ENCODE measurements around the gene CMBL.
"Not testable (repeated sequence)": the region's sequence is repeated elsewhere in the genome, so short reads cannot be mapped to it uniquely, and the experiment has no call there.

Gene CMBL

DNA sequence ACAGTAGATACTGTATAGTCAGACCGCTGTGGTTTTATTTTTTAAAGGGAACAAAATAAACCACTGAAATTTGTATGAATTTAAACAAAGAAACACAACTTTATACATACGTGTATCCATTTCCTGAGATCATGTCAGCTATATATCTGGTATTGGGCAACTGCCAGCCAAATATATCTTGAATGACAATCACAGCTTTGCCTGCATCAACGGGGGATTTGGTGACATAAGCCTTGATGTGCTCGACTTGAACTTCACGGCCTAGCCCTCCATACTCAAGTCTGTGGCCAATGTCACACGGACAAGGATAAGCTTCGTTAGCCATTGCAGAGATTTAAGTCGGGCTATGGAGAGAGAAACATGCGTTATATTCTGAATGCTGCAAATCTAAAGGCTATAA is 17.3 kb downstream of the CMBL start:
- no peak for DNase-seq (ENCODE audit: low read depth, low spot score)
- H3K4me3 ChIP-seq (ENCODE audit: low read length): no peak overlapping the region

DNA sequence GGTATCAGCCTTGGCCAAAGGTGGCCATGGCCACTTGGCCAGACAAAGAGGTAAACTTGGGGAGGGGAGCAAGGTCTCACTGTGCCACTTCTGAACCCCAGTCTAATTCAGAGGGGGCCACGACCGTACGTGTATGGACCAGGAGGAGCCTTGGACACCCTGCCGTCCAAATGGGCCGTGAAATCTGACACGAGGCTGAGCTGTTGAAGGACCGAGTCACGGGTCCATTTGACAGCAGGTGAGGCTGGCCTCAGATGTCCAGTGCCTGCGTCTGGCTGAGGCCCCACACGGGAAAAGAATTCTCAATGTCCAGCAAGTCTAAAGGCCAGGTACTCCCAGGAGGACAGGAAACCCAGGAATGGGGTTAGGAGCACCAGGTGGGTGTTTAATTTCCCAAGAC is 17.7 kb downstream of the CMBL start:
- DNase-seq (ENCODE audit: low read depth, low spot score): no peak
- no peak overlapping the region for H3K4me3 ChIP-seq (ENCODE audit: low read length)

DNA sequence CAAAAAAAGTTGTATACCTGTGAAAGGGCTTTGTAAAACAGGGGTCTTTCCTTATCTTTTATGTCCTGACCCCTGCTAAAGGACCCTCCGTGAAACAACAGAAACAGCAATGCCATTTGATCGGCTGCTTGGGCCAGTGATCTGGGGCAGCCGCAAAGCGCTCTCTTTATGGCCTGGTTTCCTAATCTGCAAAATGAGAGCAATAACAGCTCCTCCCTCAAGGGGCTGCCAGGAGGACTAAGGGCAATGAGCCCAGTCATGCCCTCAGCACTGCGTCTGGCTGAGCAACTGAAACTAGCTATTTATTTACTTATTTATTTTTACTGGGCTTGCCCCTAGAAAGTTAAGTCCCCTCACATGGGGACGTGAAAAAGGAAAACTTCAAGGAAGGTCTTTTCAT is 18.3 kb downstream of the CMBL start:
- H3K4me3 ChIP-seq (ENCODE audit: low read length): no peak overlapping the region
- DNase-seq (ENCODE audit: low read depth, low spot score): no peak

DNA sequence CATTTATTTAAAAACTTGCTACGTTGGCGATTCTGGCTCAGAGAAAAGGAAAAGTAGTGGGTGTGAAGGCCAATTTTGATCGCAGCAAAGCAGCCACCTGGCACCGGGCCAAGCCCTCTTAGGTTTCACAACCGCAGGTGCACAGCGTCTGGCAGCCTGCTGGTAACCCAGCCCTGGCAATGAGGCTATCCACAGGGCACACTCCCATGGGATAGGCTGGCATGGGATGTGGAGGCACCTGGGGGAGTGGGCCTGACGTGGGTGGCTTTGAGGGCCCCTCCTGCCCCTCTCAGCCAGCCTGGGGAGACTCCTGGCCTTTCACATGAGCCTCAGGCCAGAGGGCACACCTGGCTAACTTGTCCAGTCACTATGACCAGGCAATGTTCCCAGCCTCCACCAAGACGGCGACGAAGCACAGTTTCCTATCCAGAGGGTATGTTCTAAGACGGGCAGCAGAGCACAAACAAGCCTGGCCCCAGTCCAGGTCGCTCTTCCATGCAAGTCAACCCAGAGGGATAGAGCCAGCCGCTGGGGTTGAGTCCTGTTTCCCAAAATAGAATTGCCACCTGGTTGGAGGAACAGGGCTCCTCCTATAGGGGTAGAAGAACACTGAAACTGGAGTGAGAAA is 19.0 kb downstream of the CMBL start:
- no peak overlapping the region for H3K4me3 ChIP-seq (ENCODE audit: low read length)
- peak; percentile 57 for DNase-seq (ENCODE audit: low read depth, low spot score)

DNA sequence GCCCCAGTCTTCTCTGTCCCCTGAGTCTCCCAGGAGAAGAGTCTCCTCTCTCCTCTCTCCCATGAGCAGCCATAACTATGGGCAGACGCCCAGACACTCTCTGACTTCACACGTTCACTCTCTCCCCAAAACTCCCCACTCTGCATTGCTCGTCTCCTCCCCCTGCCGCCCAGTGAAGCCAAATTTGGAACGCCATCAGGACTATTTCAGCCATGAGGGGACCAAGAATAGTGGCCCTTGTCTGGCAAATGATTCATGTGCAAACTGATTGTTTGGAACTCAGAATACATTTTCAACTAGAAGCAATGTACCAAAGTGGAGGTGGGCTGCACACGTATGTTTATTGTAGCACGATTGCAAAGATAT is 20.9 kb downstream of the CMBL start:
- no peak overlapping the region for H3K4me3 ChIP-seq (ENCODE audit: low read length)
- DNase-seq (ENCODE audit: low read depth, low spot score): no peak

DNA sequence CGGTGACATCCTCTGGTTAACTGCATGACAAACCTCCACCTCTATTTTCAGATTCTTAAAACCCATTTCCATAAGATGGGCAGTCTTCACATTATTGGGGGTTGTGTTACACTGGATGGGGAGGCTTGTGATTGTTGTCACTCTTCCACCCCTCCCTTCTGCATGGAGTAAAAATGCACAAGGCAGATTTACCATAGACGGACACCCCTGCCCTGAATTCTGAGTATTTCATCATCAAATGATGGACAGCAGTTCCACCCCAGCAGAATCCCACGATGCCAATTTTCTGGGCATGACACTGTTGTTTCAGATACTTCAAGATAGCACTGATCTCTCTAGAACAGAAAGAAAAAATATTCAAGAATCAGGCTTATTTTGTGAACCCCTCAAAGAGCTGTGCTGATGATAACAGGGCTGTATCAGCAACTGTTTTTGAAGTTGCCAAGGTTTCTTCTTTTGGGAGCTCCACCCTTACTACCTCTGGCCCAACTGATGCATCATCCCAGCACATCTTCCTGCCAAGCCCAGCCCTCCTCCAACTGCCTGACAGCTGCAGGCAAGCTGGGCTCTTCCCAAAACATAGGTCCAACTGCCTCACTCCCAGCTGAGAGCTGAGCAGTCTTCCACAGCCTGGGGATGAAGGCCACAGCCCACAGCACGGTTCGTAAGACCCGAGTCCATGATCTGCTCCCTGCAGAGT is 21.4 kb downstream of the CMBL start:
- no peak overlapping the region for H3K4me3 ChIP-seq (ENCODE audit: low read length)
- no peak for DNase-seq (ENCODE audit: low read depth, low spot score)

DNA sequence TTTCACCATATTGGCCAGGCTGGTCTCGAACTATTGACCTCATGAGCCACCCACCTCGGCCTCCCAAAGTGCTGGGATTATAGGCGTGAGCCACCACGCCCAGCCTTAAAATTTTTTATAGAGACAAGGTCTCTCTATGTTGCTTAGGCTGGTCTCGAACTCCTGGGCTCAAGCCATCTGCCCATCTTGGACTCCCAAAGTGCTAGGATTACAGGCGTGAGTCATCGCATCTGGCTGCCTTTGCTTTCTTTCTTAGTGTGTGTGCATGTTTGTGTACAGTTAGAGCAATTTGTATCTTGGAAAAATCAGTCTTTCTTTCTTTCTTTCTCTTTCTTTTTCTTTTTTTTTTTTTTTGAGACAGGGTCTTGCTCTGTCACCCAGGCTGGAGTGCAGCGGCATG is 22.3 kb downstream of the CMBL start:
- not testable (repeated sequence) for H3K4me3 ChIP-seq (ENCODE audit: low read length); DNase-seq (ENCODE audit: low read depth, low spot score)

DNA sequence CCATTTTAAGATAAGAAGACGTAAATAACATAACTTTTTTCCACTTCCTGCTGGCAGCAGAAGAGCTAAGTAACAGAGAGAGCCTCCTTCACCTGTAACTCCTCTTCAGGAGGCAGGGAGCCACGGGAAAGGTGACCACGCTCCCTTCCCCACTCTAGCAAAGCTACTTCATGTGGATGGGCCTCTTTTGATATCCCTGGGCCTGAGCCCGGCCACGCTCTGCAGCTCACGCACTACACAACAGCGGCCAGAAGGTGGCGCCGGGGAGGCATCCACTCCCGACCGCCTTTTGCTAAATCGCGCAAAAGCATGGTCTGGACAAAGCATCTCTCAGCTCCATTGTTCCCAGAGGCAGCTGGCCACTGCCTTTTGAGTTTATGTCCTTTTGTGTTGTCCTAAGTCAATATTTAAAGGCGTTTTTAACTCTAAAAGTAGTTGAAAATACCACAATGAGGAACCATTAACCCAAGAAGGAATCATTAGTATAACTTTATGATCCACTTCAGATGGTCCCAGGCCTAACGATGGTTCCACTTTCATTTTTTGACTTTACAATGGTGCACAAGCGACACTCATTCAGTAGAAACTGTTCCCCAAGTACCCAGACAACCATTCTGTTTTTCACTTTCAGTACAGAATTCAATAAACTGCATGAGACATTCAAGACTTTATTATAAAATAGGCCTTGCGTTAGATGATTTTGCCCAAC is 23.6 kb downstream of the CMBL start:
- no peak overlapping the region for H3K4me3 ChIP-seq (ENCODE audit: low read length)
- peak; percentile 36 for DNase-seq (ENCODE audit: low read depth, low spot score)

DNA sequence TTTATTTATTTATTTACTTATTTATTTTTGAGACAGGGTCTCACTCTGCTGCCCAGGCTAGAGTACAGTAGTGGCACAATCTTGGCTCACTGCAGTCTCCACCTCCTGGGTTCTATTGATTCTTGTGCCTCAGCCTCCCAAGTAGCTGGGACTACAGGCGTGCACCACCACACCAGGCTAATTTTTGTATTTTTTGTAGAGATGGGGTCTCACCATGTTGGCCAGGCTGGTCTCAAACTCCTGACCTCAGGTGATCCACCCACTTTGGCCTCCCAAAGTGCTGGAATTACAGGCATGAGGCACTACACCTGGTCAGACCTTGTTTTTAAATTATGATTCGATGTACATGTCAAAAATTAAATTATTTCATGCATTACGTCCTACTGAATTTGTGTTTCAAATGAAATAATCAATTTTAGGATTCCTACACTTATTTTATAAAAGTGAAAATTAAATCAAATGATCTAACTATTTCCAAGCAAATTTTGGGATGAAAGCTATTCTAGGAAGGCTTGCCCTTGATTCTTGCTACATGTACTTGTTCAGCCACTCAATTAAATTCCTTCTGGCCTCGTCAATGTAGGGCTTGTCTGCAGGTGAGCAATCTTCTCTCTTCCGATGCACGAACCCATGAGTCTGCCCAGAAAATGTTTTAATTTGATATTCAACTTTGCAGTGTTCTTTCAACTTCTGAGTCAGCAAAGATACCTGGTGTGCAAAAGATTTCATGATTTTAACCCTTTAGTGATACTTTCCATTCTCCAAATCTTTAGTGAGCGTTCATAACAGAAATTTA is 27.6 kb downstream of the CMBL start:
- H3K4me3 ChIP-seq (ENCODE audit: low read length): no peak overlapping the region
- DNase-seq (ENCODE audit: low read depth, low spot score): no peak

DNA sequence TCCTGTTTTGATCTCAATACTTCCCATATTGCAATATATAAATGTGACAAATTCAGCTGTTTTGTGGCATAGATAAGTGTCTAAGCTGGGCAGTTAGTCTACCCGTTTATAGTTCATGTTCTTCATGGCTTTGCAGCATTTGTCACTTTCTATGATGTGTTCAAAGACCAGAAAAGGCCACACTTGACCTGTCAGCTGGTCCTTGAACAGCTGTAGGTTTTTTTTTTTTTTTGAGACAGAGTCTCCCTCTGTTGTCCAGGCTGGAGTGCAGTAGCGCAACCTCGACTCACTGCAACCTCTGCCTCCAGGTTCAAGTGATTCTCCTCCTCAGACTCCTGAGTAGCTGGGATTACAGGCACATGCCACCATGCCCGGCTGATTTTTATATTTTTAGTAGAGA is 28.4 kb downstream of the CMBL start:
- DNase-seq (ENCODE audit: low read depth, low spot score): no peak
- no peak overlapping the region for H3K4me3 ChIP-seq (ENCODE audit: low read length)

DNA sequence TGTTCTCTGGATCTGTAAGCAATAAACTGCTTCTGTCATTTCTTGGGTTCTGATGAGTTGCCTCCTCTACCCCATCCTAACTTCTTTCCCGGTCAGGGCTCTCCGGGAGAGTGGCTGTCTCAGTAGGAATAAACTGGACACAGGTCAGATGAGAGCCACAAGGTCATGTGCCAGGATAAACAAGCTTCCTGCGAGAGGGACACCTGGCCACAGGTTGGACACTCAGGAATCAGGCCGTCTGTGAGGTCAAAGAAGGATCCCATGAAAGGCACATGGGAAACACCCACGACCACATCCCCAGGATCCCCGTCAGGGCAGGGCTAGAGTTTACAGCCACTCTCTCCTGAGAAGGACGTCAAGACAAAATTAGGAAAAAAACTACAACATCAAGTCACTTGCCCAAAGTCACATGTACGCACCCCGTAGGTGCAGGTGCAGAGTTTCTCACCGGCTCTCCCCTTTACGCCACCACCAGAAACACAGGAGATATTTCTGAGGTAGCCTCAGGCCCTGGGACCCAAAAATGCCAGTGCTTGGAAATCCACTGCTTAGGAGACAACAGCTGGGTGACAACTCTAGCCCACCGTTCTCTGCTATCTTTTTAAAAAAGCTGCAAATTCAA is 28.9 kb downstream of the CMBL start:
- H3K4me3 ChIP-seq (ENCODE audit: low read length): no peak overlapping the region
- no peak for DNase-seq (ENCODE audit: low read depth, low spot score)

DNA sequence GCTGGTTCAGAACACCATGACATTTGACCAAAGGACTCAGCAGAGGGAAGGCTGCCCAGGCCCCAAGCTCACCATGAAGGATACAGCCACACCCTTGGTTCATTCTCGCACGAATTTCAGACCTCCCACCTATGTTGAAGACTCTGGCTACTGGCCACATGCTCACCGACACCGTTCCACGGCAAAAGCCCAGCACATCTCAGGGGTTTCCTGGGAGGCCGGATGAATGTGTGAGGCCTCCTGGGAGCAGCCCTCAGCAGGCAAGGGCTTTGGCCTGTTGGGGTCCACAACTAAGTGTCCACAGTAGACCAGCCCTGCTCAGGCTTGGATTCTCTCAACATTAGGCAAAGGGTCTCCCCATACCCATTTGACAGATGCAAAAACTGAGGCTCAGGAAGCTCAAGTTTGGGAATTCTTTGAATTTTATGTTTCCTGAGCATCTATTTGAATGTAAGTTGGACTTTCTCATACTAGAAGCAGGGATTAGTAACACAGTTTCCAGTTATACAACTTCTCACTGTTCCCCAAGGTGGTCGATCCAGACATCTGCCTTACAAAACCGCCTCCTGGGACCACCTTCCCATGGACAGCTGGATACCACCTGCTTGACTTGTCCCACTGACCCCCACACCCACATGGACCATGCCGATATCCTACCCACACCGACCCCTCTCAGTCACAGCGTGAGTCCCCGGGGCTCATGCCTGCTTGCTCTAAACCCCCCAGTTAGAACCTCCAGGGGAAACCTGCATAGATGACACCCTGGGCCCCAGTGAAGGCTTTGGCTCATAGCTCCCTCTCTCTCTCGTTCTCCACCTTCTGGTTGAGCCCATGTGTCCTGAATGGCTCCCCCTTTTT is 29.7 kb downstream of the CMBL start:
- DNase-seq (ENCODE audit: low read depth, low spot score): no peak
- no peak overlapping the region for H3K4me3 ChIP-seq (ENCODE audit: low read length)

DNA sequence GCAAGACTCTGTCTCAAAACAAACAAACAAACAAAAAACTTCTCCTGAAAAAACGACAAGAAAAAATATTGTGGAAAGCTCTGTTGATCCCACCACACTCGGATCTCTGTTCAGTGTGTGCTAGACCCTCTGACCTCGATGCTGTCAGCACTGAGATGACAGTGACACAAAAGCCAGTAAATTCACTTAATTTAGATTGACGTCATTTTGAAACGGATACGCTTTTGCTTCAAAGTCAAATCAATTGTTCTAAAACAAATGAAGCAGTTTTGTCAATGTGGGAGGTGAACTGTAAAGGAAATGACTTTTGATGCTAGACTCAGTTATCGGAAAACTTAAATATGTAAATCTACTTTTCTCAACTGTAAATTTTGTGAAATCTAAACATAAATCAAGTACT is 31.0 kb downstream of the CMBL start:
- no peak overlapping the region for H3K4me3 ChIP-seq (ENCODE audit: low read length)
- DNase-seq (ENCODE audit: low read depth, low spot score): no peak

DNA sequence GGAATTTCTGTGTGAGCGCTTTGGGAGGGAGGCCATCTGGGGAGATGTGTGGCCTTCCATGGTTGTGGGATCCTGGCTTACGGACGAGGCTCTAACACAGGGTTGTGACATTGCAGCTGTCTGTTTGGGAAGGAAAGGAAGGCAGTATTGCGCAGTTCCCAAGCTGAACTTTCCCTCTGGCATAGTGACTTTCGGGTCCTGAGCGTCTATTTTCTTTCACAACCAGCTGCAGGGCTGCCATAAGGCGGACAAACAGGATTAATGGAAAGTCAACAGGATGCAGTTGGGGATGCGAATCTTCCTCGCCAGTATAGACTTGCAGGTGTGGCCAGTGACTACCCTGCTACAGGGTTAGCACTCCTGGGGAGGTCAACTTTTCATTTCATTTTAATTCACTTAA is 31.7 kb downstream of the CMBL start:
- no peak for DNase-seq (ENCODE audit: low read depth, low spot score)
- no peak overlapping the region for H3K4me3 ChIP-seq (ENCODE audit: low read length)

DNA sequence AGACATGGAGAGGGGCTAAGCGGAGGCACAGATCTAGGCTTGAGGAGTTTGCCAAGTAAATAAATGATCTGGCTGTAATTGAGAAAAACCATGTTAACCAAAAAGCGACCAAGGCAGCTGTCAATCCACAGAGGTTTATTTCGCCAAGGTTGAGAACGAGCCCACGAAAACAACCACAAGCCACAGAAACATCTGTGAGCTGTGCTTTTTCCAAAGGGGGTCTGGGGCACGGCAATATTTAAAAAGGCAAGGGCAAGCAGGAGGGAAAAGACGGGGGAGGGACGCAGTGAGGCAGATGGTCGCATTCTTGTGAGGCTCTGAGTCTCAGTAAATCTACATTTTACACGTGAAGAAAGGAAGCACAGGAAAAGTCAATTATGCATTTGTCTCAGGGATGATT is 32.2 kb downstream of the CMBL start:
- DNase-seq (ENCODE audit: low read depth, low spot score): peak; percentile 63
- no peak overlapping the region for H3K4me3 ChIP-seq (ENCODE audit: low read length)

DNA sequence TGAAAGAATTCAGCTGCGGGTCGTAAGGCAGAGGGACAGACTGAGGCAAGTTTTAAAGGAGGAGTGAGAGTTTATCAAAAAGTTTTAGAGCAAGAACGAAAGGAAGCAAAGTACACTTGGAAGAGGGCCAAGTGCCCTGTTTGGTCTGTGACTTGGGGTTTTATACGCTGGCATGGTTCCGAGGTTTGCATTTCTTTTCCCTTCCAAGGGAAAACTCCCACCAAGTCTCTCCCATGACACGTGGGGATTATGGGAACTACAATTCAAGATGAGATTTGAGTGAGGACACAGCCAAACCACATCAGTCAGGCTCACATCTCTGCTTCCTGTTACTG is 34.9 kb downstream of the CMBL start:
- not testable (repeated sequence) for DNase-seq (ENCODE audit: low read depth, low spot score); H3K4me3 ChIP-seq (ENCODE audit: low read length)

DNA sequence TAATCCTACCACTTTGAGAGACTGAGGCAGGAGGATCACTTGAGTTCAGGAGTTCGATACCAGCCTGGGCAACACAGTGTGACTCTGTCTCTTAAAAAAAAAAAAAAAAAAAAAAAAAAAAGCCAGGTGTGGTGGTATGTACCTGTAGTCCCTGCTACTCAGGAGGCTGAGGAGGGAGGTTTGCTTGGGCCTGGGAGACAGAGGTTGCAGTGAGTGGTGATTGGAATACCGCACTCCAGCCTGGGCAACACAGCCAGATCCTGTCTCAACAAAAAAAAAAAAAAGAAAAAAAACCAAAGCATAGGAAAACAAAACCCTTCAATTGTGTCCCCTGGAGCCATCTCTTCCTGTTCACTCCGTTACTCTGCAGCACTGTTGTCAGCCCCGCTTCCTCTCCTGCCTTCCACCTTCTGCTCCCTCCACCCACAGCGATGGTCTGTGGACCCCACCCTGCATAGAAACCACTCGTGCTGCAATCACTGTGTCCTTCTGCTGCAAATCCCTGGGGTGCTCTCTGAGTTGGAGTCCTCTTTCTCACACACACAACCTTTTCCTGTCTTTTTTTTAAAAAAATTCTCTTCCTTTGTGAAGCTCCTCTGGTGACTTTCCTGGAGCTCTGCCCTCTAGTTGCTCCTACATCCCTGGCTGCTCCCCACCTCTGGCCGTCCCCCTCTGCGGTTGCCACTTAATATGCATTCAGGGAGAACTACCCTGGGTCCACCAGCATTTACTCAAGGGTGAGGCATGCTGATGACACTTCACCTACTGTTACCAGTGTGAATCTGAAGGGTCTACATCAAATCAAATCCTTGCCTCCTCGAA is 35.4 kb downstream of the CMBL start:
- DNase-seq (ENCODE audit: low read depth, low spot score): no peak
- H3K4me3 ChIP-seq (ENCODE audit: low read length): no peak overlapping the region

DNA sequence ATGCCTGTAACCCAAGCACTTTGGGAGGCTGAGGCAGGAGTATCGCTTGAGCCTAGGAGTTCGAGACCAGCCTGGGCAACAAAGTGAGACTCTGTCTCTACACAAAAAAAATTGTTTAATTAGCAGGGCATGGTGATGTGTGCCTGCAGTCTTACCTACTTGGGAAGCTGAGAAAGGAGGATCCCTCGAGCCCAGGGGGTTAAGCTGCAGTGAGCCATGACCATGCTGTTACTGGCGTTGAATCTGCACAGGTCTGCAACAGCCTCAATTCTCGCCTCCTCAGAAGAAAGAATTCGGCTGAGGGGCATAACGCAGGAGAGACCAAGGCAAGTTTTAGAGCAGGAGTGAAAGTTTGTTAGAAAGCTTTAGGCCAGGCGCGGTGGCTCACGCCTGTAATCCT is 39.6 kb downstream of the CMBL start:
- H3K4me3 ChIP-seq (ENCODE audit: low read length): no peak overlapping the region
- DNase-seq (ENCODE audit: low read depth, low spot score): no peak
